ENCODE measurements around the gene SLC6A9. TPM values are rescaled to one million over a fixed set of nuclear protein-coding genes. Genes with fewer than 3 reads are reported as not detected.

Gene SLC6A9
- total RNA-seq, 1 experiment from 2014 or later = 12.8 TPM

DNA sequence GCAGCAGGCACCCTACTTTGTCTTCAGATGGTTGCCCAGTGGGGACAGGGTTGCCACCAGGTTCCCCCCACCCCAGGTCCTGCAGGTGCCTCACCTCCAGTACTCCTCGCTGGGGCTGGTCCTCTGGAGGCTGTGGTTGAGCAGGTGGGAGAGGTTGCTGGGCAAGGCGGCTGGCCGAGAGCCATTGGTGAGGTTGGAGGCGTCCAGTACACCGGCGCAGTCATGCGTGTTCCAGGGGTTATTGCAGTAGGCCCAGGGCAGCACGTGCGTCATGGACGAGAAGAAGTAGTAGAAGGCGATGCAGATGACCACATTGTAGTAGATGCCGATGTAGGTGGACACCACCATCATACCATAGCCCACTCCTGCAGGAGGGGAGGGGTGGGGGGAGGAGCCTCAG is 23.0 kb downstream of the SLC6A9 start:
- intact Hi-C loops (cut with micrococcal nuclease) = no loop called here
- no peak overlapping the region for H3K4me2 ChIP-seq (ENCODE audit: low read length)
- TF ChIP-seq SP1 (IDR thresholded peaks at IDR 0.05; ENCODE audit: low read depth) (no peak), ZNF274 (IDR thresholded peaks at IDR 0.05; ENCODE audit: low read depth, low read length) (no peak), MAX (IDR thresholded peaks at IDR 0.05) (no peak), POLR2AphosphoS5 (IDR thresholded peaks at IDR 0.05; ENCODE audit: low read depth, low read length) (no peak), POLR2A (IDR thresholded peaks at IDR 0.05; ENCODE audit: borderline replicate concordance, extremely low read depth, insufficient read depth, insufficient read length) (no peak), CBX3 (IDR thresholded peaks at IDR 0.05; ENCODE audit: low read depth) (no peak), YY1 (IDR thresholded peaks at IDR 0.05; ENCODE audit: extremely low read depth, insufficient replicate concordance, low read depth, low read length) (no peak), CTCF (IDR thresholded peaks at IDR 0.05 in 2 of 3, conservative IDR thresholded peaks at IDR 0.05 in 1 of 3; ENCODE audit: borderline replicate concordance in 1 of 3, insufficient read depth in 1 of 3, low read depth in 2 of 3, low read length in 2 of 3) (no peak), ZFX (IDR thresholded peaks at IDR 0.05) (no peak), SRF (IDR thresholded peaks at IDR 0.05; ENCODE audit: low read depth) (no peak), ATF3 (IDR thresholded peaks at IDR 0.05) (no peak), EZH2 (IDR thresholded peaks at IDR 0.05) (no peak), ELF1 (IDR thresholded peaks at IDR 0.05; ENCODE audit: borderline replicate concordance, low read depth) (no peak), RAD21 (IDR thresholded peaks at IDR 0.05; ENCODE audit: low read depth) (no peak)
- TF ChIP-seq, protein P1, sequence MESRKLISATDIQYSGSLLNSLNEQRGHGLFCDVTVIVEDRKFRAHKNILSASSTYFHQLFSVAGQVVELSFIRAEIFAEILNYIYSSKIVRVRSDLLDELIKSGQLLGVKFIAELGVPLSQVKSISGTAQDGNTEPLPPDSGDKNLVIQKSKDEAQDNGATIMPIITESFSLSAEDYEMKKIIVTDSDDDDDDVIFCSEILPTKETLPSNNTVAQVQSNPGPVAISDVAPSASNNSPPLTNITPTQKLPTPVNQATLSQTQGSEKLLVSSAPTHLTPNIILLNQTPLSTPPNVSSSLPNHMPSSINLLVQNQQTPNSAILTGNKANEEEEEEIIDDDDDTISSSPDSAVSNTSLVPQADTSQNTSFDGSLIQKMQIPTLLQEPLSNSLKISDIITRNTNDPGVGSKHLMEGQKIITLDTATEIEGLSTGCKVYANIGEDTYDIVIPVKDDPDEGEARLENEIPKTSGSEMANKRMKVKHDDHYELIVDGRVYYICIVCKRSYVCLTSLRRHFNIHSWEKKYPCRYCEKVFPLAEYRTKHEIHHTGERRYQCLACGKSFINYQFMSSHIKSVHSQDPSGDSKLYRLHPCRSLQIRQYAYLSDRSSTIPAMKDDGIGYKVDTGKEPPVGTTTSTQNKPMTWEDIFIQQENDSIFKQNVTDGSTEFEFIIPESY (IDR thresholded peaks at IDR 0.05; ENCODE audit: extremely low read depth, insufficient replicate concordance, low read length) = no peak
- no peaks in the 10 kb centered on the region for H3K9me2 ChIP-seq (ENCODE audit: insufficient read depth)
- H3K79me2 ChIP-seq (ENCODE audit: insufficient read depth, low read length) = no peaks in the 10 kb centered on the region
- CTCF ChIA-PET = no interaction called here
- H3K36me3 ChIP-seq (ENCODE audit: control insufficient read depth in 1 of 2, insufficient read depth in 2 of 2, low read length in 2 of 2) = no peaks in the 10 kb centered on the region
- no TSS peak for BruUV-seq (replicated peaks)
- peaks cover 7 to 12% of the 10 kb centered on the region in 2 experiments for H3K4me1 ChIP-seq (ENCODE audit: control insufficient read depth in 1 of 2, insufficient read depth in 2 of 2, low read length in 2 of 2)
- no peaks in the 10 kb centered on the region for H4K20me1 ChIP-seq (ENCODE audit: insufficient read depth)
- POLR2A ChIA-PET = no interaction called here
- RAD21 ChIA-PET (ENCODE audit: low non-redundant PET in 1 of 2, low total read pairs in 2 of 2, uncharacterized antibody in 2 of 2, unreplicated experiment in 2 of 2) = no interaction called here
- H3K27ac ChIP-seq (ENCODE audit: low read depth, low read length) = no peak overlapping the region
- no peaks in the 10 kb centered on the region for H3K27me3 ChIP-seq (ENCODE audit: insufficient read depth, low read length)
- H3K4me3 ChIP-seq (replicated peaks in 1 of 2; ENCODE audit: low read depth in 1 of 2, low read length in 2 of 2) = no peak overlapping the region
- H2AFZ ChIP-seq (ENCODE audit: low read depth, low read length, poor library complexity, severe bottlenecking) = no peak overlapping the region
- no peak overlapping the region for H3K9ac ChIP-seq (ENCODE audit: low read length)
- DNase-seq (ENCODE audit: low read depth, low spot score) (no peak), ATAC-seq (no peak)
- no peaks in the 10 kb centered on the region for H3K9me3 ChIP-seq (ENCODE audit: control insufficient read depth in 1 of 2, insufficient read depth in 1 of 2, low read depth in 1 of 2, low read length in 2 of 2)

Data from HCT116 (cell line).